HAP-1 (cell line): ENCODE data around the gene CACNB2.

ENCODE experiments used
- DNase-seq, 2 experiments: peaks; one replicate each; pipeline ENCODE4 v3.0.0-alpha.2; 2016 to 2020; ENCODE audit warnings: low spot score in 2 of 2
- H3K27me3 ChIP-seq: fragments of 250-450 bp; sonication (Bioruptor Pico); 2 replicates; pipeline ENCODE4 v1.5.1; 2020; ENCODE audit warnings: low read depth, mild to moderate bottlenecking, moderate library complexity
- H3K36me3 ChIP-seq: fragments of 250-450 bp; sonication (Bioruptor Pico); replicated peaks from 2 replicates; pipeline ENCODE4 v1.5.1; 2020; ENCODE audit warnings: mild to moderate bottlenecking
- H3K4me1 ChIP-seq: fragments of 250-450 bp; sonication (Bioruptor Pico); 2 replicates; pipeline ENCODE4 v1.5.1; 2020; ENCODE audit warnings: mild to moderate bottlenecking
- H3K4me3 ChIP-seq: fragments of 250-450 bp; sonication (Bioruptor Pico); 2 replicates; pipeline ENCODE4 v1.5.1; 2020; ENCODE audit warnings: mild to moderate bottlenecking, moderate library complexity
- H3K9me3 ChIP-seq: fragments of 250-450 bp; sonication (Bioruptor Pico); 2 replicates; pipeline ENCODE4 v1.5.1; 2020; ENCODE audit warnings: mild to moderate bottlenecking, moderate library complexity
- in situ Hi-C: fragments of 300-500 bp; cut with MboI; formaldehyde crosslinking; loops from 3 replicates; pipeline ENCODE4 v1.14.3; 2020; ENCODE audit warnings: low sequenced_read_pairs, inconsistent platforms, mixed read lengths

Gene CACNB2

DNA sequence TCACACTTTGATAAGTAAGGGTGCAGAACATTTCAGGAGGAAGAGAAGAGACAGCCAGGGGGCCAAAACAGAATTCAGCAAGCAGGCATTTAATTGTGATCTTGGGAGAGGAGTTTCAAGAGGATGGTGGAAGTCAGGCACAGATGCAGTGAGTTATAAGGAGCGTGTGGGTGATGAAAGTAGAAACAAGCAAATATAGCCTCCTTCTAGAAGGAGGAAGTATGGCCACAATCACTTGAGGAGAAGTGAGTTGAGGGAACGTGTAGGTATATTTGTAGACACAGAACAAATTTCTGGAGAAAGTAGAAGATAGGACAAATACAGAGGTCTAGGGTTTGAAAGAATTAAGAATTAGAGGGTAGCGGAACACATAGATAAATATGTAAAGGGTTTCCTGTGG lies 165.8 kb downstream of the CACNB2 start:
- in situ Hi-C loops = no loop called here
- Histone ChIP-seq H3K36me3 (no peaks in the 10 kb centered on the region), H3K9me3 (no peaks in the 10 kb centered on the region), H3K4me3 (no peak overlapping the region), H3K4me1 (no peaks in the 10 kb centered on the region), H3K27me3 (no peaks in the 10 kb centered on the region)
- no peak for DNase-seq

DNA sequence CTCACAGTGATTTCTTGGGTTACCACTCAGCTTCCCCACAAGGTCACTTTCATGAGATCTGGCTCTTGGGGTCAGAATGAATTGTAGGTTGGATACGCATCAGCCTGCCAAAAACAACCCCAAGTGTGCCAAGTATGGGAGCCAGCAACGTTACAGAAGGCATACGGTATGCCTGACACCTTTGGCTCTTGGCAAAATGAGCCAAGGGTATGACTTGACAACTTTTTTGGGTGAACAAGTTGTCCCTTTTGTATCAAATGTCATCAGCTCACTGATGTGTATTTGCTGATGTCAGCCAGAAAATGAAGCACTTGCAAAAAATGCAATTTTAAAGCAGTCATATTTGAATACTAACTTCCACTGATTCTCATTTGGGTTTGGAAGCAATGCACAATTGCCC lies 168.4 kb downstream of the CACNB2 start:
- DNase-seq = no peak
- in situ Hi-C loops = no loop called here
- Histone ChIP-seq H3K4me1 (no peaks in the 10 kb centered on the region), H3K9me3 (no peaks in the 10 kb centered on the region), H3K36me3 (no peaks in the 10 kb centered on the region), H3K27me3 (no peaks in the 10 kb centered on the region), H3K4me3 (no peak overlapping the region)

DNA sequence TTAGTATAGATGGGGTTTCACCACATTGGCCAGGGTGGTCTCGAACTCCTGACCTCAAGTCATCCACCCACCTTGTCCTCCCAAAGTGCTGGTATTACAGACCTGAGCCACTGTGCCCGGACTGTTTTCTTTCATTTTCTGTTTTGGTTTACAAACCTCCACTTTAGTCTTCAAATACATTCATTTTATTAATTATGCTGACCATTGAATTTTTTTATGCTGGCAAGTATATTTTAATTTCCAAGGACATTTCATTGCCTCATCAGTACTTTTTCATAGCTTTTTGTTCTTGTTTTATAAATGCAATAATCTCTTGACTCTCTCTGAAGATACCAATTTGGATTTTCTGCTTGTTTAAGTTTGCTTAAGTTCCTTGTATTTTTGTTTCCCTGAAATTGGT lies 170.5 kb downstream of the CACNB2 start:
- no peak for DNase-seq
- H3K9me3 ChIP-seq = no peaks in the 10 kb centered on the region
- no peak overlapping the region for H3K4me3 ChIP-seq
- H3K27me3 ChIP-seq = no peaks in the 10 kb centered on the region
- no peaks in the 10 kb centered on the region for H3K4me1 ChIP-seq
- in situ Hi-C loops = no loop called here
- H3K36me3 ChIP-seq = no peaks in the 10 kb centered on the region

DNA sequence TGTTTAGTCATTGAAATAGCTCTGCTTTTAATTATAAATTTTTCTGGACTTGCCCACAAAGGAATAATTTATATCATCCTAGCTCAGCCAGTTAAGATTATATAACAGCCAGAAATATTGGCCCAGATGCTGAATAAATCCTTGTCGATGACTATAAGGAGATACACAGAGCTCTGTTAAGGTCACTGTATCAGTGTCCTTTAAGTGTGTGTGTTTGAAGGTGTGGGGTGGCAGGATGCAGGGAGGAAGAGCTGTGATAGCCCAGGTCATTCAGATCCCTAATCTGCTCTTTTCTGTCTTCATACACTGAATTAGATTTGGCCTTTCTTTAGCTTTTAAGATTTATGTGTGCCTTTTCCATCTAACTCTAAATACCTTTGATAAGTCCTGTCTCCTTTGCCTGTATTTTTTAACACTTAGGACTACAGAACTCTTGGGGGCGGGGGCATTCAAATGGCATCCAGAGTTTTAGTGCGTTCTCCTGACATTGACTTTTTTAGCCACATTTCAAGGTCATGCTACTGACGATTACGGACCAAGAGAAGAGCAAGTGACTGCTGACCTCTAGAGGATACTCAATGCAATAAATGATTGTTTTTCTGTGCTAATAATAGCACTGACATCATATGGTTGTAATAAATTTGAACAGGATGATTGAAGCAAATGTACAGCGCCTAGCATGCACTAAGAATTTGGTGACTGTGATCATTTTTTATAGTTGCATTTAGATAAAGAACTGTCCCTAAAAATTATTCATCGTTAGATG lies 172.3 kb downstream of the CACNB2 start:
- in situ Hi-C loops = no loop called here
- peak; percentile 31 to 73 for DNase-seq
- Histone ChIP-seq H3K4me3 (no peak overlapping the region), H3K27me3 (no peaks in the 10 kb centered on the region), H3K4me1 (no peaks in the 10 kb centered on the region), H3K9me3 (no peaks in the 10 kb centered on the region), H3K36me3 (no peaks in the 10 kb centered on the region)

DNA sequence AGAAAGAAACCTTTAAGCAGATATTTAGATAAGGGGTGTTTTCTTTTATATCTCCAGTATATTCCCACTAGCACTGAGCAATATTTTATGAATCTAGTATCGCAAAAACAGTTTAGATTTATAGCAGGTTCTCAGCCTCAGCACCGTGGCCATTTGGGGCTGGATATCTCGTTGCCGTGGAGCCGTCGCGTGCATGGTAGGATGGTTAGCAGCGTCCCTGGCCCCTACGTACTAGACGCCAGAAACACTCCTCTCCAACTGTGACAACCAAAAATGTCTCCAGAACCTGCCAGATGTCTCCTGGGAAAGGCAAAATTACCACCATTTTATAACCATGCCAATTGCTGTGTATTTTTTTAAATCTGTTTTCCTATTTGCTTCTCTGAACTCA lies 172.9 kb downstream of the CACNB2 start:
- Histone ChIP-seq H3K36me3 (no peaks in the 10 kb centered on the region), H3K9me3 (no peaks in the 10 kb centered on the region), H3K4me3 (no peak overlapping the region), H3K4me1 (no peaks in the 10 kb centered on the region), H3K27me3 (no peaks in the 10 kb centered on the region)
- in situ Hi-C loops = no loop called here
- no peak for DNase-seq

DNA sequence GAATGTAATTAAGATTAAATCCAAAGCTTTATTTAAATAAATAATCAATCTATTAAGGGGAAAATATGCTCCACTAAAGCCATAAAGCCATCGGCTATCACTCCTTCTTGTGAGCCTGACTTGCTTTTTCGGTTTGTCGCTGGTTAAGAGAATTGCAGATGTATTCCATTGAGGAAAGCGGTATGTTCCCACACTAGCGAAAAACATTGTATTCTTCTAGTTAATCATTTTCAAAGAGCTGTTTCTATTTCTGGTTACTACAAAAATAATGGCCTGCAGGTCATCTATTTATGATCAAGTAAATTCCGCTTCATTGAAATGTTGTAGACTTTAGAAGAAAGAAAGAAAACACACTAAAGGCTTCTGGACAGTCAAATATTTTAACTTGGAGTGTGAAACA lies 173.4 kb downstream of the CACNB2 start:
- in situ Hi-C loops = no loop called here

DNA sequence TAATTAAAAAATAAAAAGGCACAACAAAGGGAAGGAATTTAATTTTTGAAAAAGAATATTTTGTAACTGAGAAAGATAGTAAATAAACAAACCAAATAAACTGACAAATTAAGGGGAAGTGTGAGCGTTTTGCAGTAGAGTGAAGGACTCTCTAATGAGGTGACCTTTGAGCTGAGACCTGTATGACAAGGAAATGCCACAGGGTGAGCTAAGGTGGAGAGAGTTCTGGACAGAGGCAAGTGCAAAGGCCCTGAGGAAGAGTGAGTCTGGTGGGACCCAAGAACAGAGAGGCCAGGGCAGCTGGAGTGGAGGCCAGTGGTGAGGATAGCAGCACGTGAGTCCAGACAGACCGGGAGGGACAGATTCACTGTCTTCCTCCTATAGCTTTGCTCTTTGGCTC lies 179.4 kb downstream of the CACNB2 start:
- no peak for DNase-seq
- Histone ChIP-seq H3K4me3 (no peak overlapping the region), H3K27me3 (no peaks in the 10 kb centered on the region), H3K36me3 (no peaks in the 10 kb centered on the region), H3K9me3 (no peaks in the 10 kb centered on the region), H3K4me1 (no peaks in the 10 kb centered on the region)
- in situ Hi-C loops = no loop called here

More for the DNA sequence above, 173.4 kb downstream of the CACNB2 start:
- Histone ChIP-seq H3K27me3 (no peaks in the 10 kb centered on the region), H3K4me1 (no peaks in the 10 kb centered on the region), H3K9me3 (no peaks in the 10 kb centered on the region), H3K4me3 (no peak overlapping the region), H3K36me3 (no peaks in the 10 kb centered on the region)
- DNase-seq = no peak

DNA sequence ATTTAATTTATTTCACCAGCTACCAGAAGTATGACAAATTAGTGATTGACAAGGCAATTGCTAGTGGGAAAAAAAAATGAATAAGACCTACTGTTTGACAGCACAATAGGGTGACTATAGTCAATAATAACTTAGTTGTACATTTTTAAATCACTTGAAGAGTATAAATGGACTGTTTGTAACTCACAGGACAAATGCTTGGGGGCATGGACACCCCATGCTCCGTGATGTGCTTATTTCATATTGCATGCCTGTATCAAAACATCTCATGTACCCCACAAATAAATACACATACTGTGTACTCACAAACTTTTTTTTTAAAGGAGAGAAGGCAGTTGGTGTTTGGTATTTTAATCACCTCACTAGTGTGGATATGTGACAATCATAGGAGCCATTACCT lies 181.1 kb downstream of the CACNB2 start:
- no peak for DNase-seq
- Histone ChIP-seq H3K36me3 (no peaks in the 10 kb centered on the region), H3K27me3 (no peaks in the 10 kb centered on the region), H3K9me3 (no peaks in the 10 kb centered on the region), H3K4me1 (no peaks in the 10 kb centered on the region), H3K4me3 (no peak overlapping the region)
- in situ Hi-C loops = no loop called here

DNA sequence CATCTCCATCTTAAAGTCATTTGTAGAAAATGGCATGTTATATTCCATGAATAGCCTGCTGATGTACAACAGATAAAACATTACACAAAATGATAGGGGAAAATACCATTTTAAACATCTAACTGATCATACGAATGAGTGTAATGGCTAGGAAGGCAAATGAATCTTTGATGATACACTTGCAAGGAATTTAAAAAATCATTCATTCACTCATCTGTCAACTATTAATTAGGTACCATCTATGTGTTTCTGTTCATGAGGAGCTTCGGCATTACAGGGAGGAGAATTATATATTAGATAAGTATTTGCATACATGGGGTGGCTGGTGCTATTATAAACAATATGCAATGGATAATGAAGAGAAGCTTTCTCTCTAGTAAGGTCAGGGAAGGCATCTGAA lies 183.7 kb downstream of the CACNB2 start:
- Histone ChIP-seq H3K9me3 (no peaks in the 10 kb centered on the region), H3K27me3 (no peaks in the 10 kb centered on the region), H3K4me3 (no peak overlapping the region), H3K4me1 (peaks cover 12% of the 10 kb centered on the region), H3K36me3 (no peaks in the 10 kb centered on the region)
- in situ Hi-C loops = no loop called here
- no peak for DNase-seq

DNA sequence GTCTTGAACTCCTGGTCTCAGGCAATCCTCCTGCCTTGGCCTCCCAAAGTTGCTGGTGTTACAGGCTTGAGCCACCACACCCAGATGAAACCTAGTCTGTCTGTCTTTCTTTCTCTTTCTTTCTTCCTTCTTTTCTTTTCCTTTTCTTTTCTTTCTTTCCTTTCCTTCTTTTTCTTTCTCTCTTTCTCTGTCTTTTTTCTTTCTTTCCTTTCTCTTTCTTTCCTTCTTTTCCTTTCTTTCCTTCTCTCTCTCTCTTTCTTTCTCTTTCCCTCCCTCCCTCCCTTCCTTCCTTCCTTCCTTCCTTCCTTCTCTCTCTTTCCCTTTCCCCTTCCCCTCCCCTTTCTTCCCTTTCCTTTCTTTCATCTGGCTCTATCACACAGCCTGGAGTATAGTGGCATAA lies 185.2 kb downstream of the CACNB2 start:
- no peaks in the 10 kb centered on the region for H3K27me3 ChIP-seq
- H3K36me3 ChIP-seq = no peaks in the 10 kb centered on the region
- H3K9me3 ChIP-seq = no peaks in the 10 kb centered on the region
- no peak overlapping the region for H3K4me3 ChIP-seq
- in situ Hi-C loops = no loop called here
- no peak for DNase-seq
- peaks cover 20% of the 10 kb centered on the region for H3K4me1 ChIP-seq

DNA sequence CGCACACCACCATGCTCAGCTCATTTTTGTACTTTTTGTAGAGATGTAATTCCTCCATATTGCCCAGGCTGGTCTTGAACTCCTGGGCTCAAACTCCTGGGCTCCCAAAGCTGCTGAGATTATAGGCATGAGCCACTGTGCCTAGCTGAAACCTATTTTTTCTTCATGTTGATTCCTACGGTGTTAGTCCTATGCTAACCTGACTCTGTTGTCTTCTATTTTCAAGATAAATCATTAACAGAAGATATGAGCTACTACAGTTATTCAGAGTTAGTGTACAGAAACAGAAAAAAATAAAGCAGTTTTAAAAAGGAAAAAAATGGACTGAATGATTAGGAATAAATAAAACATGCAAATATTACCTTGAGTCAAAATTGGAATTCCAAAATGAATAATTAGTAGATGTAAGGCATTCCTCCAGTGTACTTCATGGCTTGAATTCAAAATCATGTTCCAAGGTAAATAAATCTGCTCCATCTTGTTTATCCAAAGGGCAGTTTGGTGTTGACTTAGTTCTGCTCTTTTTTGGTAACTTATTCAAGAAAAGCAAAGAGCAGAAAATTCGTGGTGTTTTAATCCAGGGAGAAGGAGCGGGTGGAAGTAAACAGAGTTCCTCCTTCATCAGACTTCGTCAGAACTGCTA lies 185.8 kb downstream of the CACNB2 start:
- in situ Hi-C loops = no loop called here
- Histone ChIP-seq H3K4me3 (no peak overlapping the region), H3K9me3 (no peaks in the 10 kb centered on the region), H3K27me3 (no peaks in the 10 kb centered on the region), H3K4me1 (peaks cover 20% of the 10 kb centered on the region), H3K36me3 (no peaks in the 10 kb centered on the region)
- no peak for DNase-seq

DNA sequence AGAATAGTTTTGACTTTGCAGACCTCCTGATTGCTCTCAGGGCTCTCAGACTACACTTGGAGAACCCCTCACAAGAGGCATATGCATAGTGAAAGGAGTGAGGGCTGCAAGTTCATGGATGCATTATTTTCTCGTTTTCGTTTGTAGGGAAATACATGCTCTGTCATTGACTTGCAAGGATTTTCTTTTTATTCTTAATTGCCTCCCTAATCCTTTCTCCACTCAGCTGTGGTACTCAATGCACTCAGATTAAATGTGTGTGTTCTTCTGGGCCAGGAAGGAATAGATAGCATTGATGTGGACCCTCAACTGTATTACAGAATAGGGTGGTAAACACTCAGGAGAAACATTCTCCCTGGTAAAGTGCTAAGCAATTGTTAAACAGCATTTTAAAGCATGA lies 188.7 kb downstream of the CACNB2 start:
- H3K27me3 ChIP-seq = no peaks in the 10 kb centered on the region
- in situ Hi-C loops = no loop called here
- H3K4me3 ChIP-seq = no peak overlapping the region
- peaks cover 20% of the 10 kb centered on the region for H3K4me1 ChIP-seq
- DNase-seq = peak; percentile 26 to 93
- no peaks in the 10 kb centered on the region for H3K36me3 ChIP-seq
- H3K9me3 ChIP-seq = no peaks in the 10 kb centered on the region

DNA sequence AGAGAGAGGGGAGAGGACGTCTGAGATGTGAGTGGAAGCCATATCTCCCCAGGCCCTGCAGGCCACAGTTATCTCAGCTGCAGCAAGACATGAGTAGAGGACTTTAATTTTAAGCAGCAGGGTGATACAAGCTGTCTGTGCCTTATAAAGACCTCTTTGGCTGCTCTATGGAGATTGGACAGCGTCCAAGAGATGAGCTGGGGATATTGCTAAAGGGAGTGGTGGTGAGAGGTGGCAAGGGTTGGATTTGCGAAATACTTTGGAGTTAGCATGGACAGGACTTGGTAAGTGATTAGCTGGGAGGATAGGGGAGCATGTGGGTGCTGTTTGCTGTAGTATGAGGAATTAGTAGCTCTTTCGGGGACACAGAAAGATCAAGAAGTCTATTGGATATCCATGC lies 191.8 kb downstream of the CACNB2 start:
- DNase-seq = no peak
- no peak overlapping the region for H3K4me3 ChIP-seq
- in situ Hi-C loops = no loop called here
- H3K36me3 ChIP-seq = no peaks in the 10 kb centered on the region
- no peaks in the 10 kb centered on the region for H3K27me3 ChIP-seq
- peaks cover 33% of the 10 kb centered on the region for H3K4me1 ChIP-seq
- H3K9me3 ChIP-seq = no peaks in the 10 kb centered on the region

DNA sequence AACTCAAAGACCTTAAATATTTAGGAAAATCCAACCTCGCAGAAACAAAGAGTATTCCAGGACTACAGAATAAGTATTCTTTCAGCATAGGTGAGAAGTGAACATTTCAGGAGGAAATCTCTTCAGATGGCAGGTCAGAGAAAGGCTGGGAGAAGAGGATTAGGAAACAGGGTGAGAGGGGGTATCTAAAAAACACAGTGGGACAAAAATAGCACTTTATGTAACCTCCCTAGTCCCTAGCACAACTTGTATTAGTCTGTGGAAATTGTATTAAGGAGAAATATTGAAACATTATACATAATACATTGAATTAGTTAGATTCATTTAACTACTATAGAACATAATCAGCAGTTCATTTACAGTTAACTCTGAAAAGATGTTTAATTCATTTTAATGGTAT lies 192.3 kb downstream of the CACNB2 start:
- Histone ChIP-seq H3K36me3 (no peaks in the 10 kb centered on the region), H3K27me3 (no peaks in the 10 kb centered on the region), H3K9me3 (no peaks in the 10 kb centered on the region), H3K4me1 (peaks cover 33% of the 10 kb centered on the region), H3K4me3 (no peak overlapping the region)
- no peak for DNase-seq
- in situ Hi-C loops = no loop called here

DNA sequence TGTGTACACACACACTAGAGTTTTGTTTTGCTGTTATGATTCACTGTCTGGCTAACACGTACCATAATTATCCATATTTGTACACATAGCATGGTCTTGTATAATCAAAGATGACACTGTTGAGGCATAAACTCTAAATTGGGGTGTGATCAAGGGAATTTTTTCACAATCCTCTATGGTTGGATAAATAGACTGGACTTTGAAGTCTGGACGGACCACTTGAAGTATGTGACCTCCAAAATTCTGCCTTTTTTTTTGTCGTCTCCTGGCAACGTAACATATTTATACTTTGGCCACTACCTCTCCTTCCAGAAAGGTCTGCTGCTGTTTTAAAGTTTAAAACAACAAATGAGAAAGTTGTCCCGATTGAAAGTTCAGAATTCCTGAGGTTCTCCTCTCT lies 193.4 kb downstream of the CACNB2 start:
- Histone ChIP-seq H3K4me1 (peaks cover 24% of the 10 kb centered on the region), H3K27me3 (no peaks in the 10 kb centered on the region), H3K9me3 (no peaks in the 10 kb centered on the region), H3K36me3 (no peaks in the 10 kb centered on the region), H3K4me3 (no peak overlapping the region)
- in situ Hi-C loops = no loop called here
- DNase-seq = no peak
